Measurements from ENCODE around the gene CDK2AP2. TPM values are rescaled to one million over a fixed set of nuclear protein-coding genes. Genes with fewer than 3 reads are reported as not detected.

The CDK2AP2 gene
- total and polyA plus RNA-seq, 2 of the 8 experiments (the other 6 are each of a cell fraction or from before 2014, with no cell fraction given): 49.6 to 65.1 TPM

DNA sequence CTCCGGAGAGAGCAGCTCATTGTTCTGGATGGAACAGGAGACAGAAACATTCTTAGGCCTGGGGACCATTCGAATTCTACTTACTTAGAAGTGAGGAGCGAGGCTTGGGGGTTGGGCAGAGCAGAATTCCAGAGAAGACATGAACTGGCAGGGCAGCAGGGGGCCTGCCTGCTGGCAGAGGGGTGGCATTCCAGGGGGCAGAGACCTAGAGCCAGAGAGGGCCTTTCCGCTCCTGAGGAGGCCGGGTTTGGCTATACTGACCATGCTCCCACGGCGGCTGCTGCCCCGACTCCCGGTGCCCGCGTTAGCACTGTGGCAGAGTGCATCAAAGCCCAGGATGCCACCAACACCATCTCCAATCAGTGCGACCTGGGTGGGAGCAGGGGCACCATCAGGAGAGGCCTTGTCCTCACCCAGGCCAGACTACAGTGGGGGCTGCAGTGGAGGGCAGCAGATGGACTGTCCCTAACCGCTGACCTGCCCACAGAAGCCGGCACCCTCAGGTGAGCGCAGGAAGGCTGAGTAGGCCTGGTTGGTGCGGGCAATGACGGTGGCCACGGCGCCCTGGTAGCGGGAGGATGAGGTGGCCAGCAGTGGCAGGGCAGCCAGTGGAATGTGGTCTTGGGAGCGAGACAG lies 10.2 kb downstream of the CDK2AP2 start (continued):
- TF ChIP-seq, protein P1, sequence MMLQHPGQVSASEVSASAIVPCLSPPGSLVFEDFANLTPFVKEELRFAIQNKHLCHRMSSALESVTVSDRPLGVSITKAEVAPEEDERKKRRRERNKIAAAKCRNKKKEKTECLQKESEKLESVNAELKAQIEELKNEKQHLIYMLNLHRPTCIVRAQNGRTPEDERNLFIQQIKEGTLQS (IDR thresholded peaks at IDR 0.05; ENCODE audit: insufficient read depth, low read depth, low read length): no peak
- TF ChIP-seq CHD2 (IDR thresholded peaks at IDR 0.05; ENCODE audit: low read length) (no peak), BCL11A (IDR thresholded peaks at IDR 0.05; ENCODE audit: low read depth in 2 of 2, low read length in 2 of 2) (no peak), CHD1 (IDR thresholded peaks at IDR 0.05; ENCODE audit: low read depth, low read length) (no peak), EGR1 (IDR thresholded peaks at IDR 0.05; ENCODE audit: borderline replicate concordance, low read depth, low read length) (no peak)
